Mammary epithelial cell (primary cell): Measurements from ENCODE around the gene NONO.

ENCODE experiments used
- EZH2 ChIP-seq: IDR thresholded peaks from 2 replicates; pipeline ENCODE4 v1.6.1; 2012; ENCODE audit warnings: low read length, inconsistent platforms, borderline replicate concordance
- TF ChIP-seq, protein P1 (sequence below), 2 donors: IDR thresholded peaks in 1 of 2; conservative IDR thresholded peaks in 1 of 2; 2 replicates each; pipeline ENCODE4 v1.5.1; 2011 to 2012; ENCODE audit warnings: inconsistent platforms in 2 of 2, low read length in 2 of 2, mild to moderate bottlenecking in 2 of 2, control low read depth in 1 of 2, low read depth in 1 of 2; ENCODE audit not compliant: insufficient read depth in 1 of 2; ENCODE audit errors: extremely low read depth in 1 of 2

DNA sequence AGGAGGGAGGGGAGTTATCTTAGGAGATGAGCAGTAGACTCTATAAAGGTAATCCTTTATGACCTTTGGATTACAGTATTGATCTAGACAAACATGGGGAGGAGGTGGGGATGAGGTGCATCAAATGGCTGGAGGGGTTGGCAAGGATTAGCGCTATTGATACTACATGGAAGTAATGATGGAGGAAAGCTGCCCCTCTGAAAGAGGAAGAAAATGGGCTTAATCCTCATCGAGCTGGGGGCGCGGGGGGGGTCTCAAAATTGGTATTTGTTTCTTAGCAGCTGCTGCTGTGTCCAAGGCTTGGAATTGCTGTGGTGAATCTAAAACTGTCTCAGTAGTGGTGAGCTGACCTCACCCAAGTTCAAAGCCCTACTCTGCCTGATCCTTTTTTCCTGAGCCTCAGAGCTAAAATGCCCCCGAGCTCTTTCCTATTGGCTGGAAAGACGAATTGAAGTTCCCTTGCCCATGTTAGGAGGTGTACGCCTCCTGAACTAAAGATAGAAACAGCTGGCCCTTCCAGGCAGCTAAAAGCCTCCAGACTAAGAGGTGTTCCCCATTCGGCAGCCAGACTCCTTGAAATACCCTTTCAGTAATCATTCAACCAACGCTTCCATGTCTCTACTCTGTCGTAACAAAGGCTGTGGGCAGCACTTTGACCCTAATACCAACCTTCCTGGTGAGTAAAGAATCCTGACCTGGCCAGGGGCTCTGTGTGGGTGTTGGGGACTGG is 17.9 kb downstream of the NONO start, which contains the start of gene ITGB1BP2:
- TF ChIP-seq, protein P1, sequence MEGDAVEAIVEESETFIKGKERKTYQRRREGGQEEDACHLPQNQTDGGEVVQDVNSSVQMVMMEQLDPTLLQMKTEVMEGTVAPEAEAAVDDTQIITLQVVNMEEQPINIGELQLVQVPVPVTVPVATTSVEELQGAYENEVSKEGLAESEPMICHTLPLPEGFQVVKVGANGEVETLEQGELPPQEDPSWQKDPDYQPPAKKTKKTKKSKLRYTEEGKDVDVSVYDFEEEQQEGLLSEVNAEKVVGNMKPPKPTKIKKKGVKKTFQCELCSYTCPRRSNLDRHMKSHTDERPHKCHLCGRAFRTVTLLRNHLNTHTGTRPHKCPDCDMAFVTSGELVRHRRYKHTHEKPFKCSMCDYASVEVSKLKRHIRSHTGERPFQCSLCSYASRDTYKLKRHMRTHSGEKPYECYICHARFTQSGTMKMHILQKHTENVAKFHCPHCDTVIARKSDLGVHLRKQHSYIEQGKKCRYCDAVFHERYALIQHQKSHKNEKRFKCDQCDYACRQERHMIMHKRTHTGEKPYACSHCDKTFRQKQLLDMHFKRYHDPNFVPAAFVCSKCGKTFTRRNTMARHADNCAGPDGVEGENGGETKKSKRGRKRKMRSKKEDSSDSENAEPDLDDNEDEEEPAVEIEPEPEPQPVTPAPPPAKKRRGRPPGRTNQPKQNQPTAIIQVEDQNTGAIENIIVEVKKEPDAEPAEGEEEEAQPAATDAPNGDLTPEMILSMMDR (conservative IDR thresholded peaks at IDR 0.05 in 1 of 2, IDR thresholded peaks at IDR 0.05 in 1 of 2; ENCODE audit: extremely low read depth in 1 of 2, insufficient read depth in 1 of 2, low read depth in 1 of 2, low read length in 2 of 2) = no peak
- TF ChIP-seq EZH2 = no peak
